HCT116 (cell line): ENCODE data around the gene IMPACT. TPM values are rescaled to one million over a fixed set of nuclear protein-coding genes. Genes with fewer than 3 reads are reported as not detected.

Source experiments
- ATAC-seq: fragments of 200-7000 bp; cut with Tn5 transposase; 2 replicates; pipeline ENCODE4 v1.9.1; 2020; ENCODE audit warnings: mild to moderate bottlenecking, moderate library complexity
- BruUV-seq: library from RNA; stranded (reverse); fragments of 400-500 nt; replicated peaks from 2 replicates; lab custom pipeline; 2021; lab: Mats Ljungman, UMichigan
- CTCF ChIA-PET: fragments of 300-600 bp; sonication (Branson Sonifier 250); formaldehyde crosslinking; loops from one replicate; lab custom pipeline; 2021; ENCODE audit warnings: antibody characterized with exemption; lab: Charles Lee
- POLR2A ChIA-PET: fragments of 300-600, 350-600 bp; sonication (Branson Sonifier 250); formaldehyde crosslinking; loops from one replicate; lab custom pipeline; 2021; ENCODE audit warnings: antibody characterized with exemption; lab: Charles Lee
- RAD21 ChIA-PET, 2 experiments: fragments of 300-600 bp; sonication (Branson Sonifier 250); formaldehyde crosslinking; loops; one replicate each; lab custom pipeline; 2023; ENCODE audit warnings: low total read pairs in 2 of 2; ENCODE audit not compliant: uncharacterized antibody in 2 of 2, unreplicated experiment in 2 of 2, low non-redundant PET in 1 of 2; lab: Charles Lee
- DNase-seq: peaks from one replicate; pipeline ENCODE4 v3.0.0-alpha.2; 2010; ENCODE audit warnings: low read depth, low spot score
- H2AFZ ChIP-seq: fragments of 200-600 bp; shearing (Covaris generic), sonication (generic); 2 replicates; pipeline ENCODE4 v1.6.1; 2017; ENCODE audit warnings: low read depth, mixed run types, mixed read lengths, antibody characterized with exemption, low read length; ENCODE audit not compliant: poor library complexity, severe bottlenecking
- H3K27ac ChIP-seq: 2 replicates; pipeline ENCODE4 v1.5.1; 2012; ENCODE audit warnings: low read depth, low read length
- H3K27me3 ChIP-seq: fragments of 200-600 bp; sonication (generic); 2 replicates; pipeline ENCODE4 v1.6.1; 2016; ENCODE audit warnings: mixed run types, low read length, mixed read lengths; ENCODE audit not compliant: insufficient read depth
- H3K36me3 ChIP-seq, 2 experiments: fragments of 200-500 bp in 1 of 2; fragments of 200-600 bp in 1 of 2; sonication (Bioruptor generic) in 1 of 2; sonication (generic) in 1 of 2; 2 replicates each; pipeline versions ENCODE4 v1.5.1 to v1.6.1; 2014 to 2016; ENCODE audit warnings: low read length in 2 of 2, inconsistent platforms in 1 of 2, mixed read lengths in 1 of 2, mixed run types in 1 of 2; ENCODE audit not compliant: insufficient read depth in 2 of 2, control insufficient read depth in 1 of 2
- H3K4me1 ChIP-seq, 2 experiments: fragments of 200-600 bp in 1 of 2; sonication (generic) in 1 of 2; 2 replicates each; pipeline versions ENCODE4 v1.5.1 to v1.6.1; 2012 to 2017; ENCODE audit warnings: low read length in 2 of 2, inconsistent platforms in 1 of 2, mild to moderate bottlenecking in 1 of 2, mixed read lengths in 1 of 2, mixed run types in 1 of 2, moderate library complexity in 1 of 2; ENCODE audit not compliant: insufficient read depth in 2 of 2, control insufficient read depth in 1 of 2
- H3K4me2 ChIP-seq: fragments of 200-600 bp; sonication (generic); 2 replicates; pipeline ENCODE4 v1.6.1; 2017; ENCODE audit warnings: mixed run types, low read length, mixed read lengths
- H3K4me3 ChIP-seq, 2 experiments: fragments of 200-600 bp in 1 of 2; sonication (generic) in 1 of 2; replicated peaks in 1 of 2; 2 replicates each; pipeline ENCODE4 v1.5.1; 2011 to 2016; ENCODE audit warnings: low read length in 2 of 2, control low read depth in 1 of 2, low read depth in 1 of 2, mild to moderate bottlenecking in 1 of 2, mixed read lengths in 1 of 2, mixed run types in 1 of 2
- H3K79me2 ChIP-seq: fragments of 200-600 bp; sonication (generic); 2 replicates; pipeline ENCODE4 v1.6.1; 2017; ENCODE audit warnings: mild to moderate bottlenecking, mixed run types, low read length, moderate library complexity, mixed read lengths; ENCODE audit not compliant: insufficient read depth
- H3K9ac ChIP-seq: fragments of 200-600 bp; sonication (generic); 2 replicates; pipeline ENCODE4 v1.6.1; 2016; ENCODE audit warnings: low read length, mixed read lengths
- H3K9me2 ChIP-seq: fragments of 200-600 bp; sonication (generic), shearing (Covaris generic); 2 replicates; pipeline ENCODE4 v1.6.1; 2017; ENCODE audit warnings: mixed run types, mild to moderate bottlenecking, moderate library complexity; ENCODE audit not compliant: insufficient read depth
- H3K9me3 ChIP-seq, 2 experiments: fragments of 200-500 bp in 1 of 2; fragments of 200-600 bp in 1 of 2; sonication (Bioruptor generic) in 1 of 2; sonication (generic) in 1 of 2; 2 replicates each; pipeline ENCODE4 v1.6.1; 2014 to 2017; ENCODE audit warnings: low read length in 2 of 2, mixed read lengths in 2 of 2, inconsistent platforms in 1 of 2, low read depth in 1 of 2, mild to moderate bottlenecking in 1 of 2, mixed run types in 1 of 2, moderate library complexity in 1 of 2; ENCODE audit not compliant: control insufficient read depth in 1 of 2, insufficient read depth in 1 of 2
- H4K20me1 ChIP-seq: fragments of 200-600 bp; sonication (generic), shearing (Covaris generic); 2 replicates; pipeline ENCODE4 v1.6.1; 2017; ENCODE audit warnings: mixed run types, mild to moderate bottlenecking, moderate library complexity; ENCODE audit not compliant: insufficient read depth
- ATF3 ChIP-seq: IDR thresholded peaks from 2 replicates; pipeline ENCODE4 v1.6.1; 2012
- CBX3 ChIP-seq: IDR thresholded peaks from 2 replicates; pipeline ENCODE4 v1.6.1; 2012; ENCODE audit warnings: low read depth
- CTCF ChIP-seq, 3 experiments: fragments of 200-600 bp in 1 of 3; sonication (generic) in 1 of 3; IDR thresholded peaks in 2 of 3; conservative IDR thresholded peaks in 1 of 3; 2 replicates each; pipeline ENCODE4 v1.5.1; 2012 to 2017; ENCODE audit warnings: low read depth in 2 of 3, low read length in 2 of 3, antibody characterized with exemption in 1 of 3, borderline replicate concordance in 1 of 3, control low read depth in 1 of 3, mild to moderate bottlenecking in 1 of 3, mixed read lengths in 1 of 3, mixed run types in 1 of 3, moderate library complexity in 1 of 3; ENCODE audit not compliant: insufficient read depth in 1 of 3
- EGR1 ChIP-seq: IDR thresholded peaks from 2 replicates; pipeline ENCODE4 v1.6.1; 2012; ENCODE audit warnings: low read depth
- EZH2 ChIP-seq: fragments of 200-600 bp; sonication (generic); IDR thresholded peaks from 2 replicates; pipeline ENCODE4 v1.6.1; 2017; ENCODE audit warnings: antibody characterized with exemption, mixed run types
- FOSL1 ChIP-seq: IDR thresholded peaks from 2 replicates; pipeline ENCODE4 v1.6.1; 2012; ENCODE audit warnings: low read depth
- JUND ChIP-seq: IDR thresholded peaks from 2 replicates; pipeline ENCODE4 v1.6.1; 2012
- POLR2A ChIP-seq: IDR thresholded peaks from 2 replicates; pipeline ENCODE4 v1.7.0; 2011; ENCODE audit warnings: borderline replicate concordance; ENCODE audit not compliant: insufficient read depth, insufficient read length; ENCODE audit errors: extremely low read depth
- YY1 ChIP-seq: IDR thresholded peaks from 2 replicates; pipeline ENCODE4 v1.6.1; 2011; ENCODE audit warnings: low read length, low read depth, moderate library complexity, mild to moderate bottlenecking; ENCODE audit not compliant: insufficient replicate concordance; ENCODE audit errors: extremely low read depth
- ZBTB33 ChIP-seq: IDR thresholded peaks from 2 replicates; pipeline ENCODE4 v1.6.1; 2011; ENCODE audit warnings: mild to moderate bottlenecking, low read length, moderate library complexity; ENCODE audit not compliant: insufficient replicate concordance; ENCODE audit errors: extremely low read depth
- ZFX ChIP-seq: fragments of 450-650 bp; IDR thresholded peaks from 2 replicates; pipeline ENCODE4 v1.6.1; 2017
- intact Hi-C: fragments of 100-400 bp; cut with micrococcal nuclease; formaldehyde crosslinking; loops from 2 replicates; pipeline ENCODE4 v1.10.0; 2022
- total RNA-seq: library from RNA; stranded (reverse); gene quantifications from one replicate; pipeline ENCODE4 v1.2.1, GENCODE V29; 2021; ENCODE audit not compliant: unreplicated experiment

The IMPACT gene
- total RNA-seq, 1 experiment from 2014 or later, result 46.4 TPM

GRCh38 chr18:24470805-24471204, 44.3 kb downstream of the IMPACT start:
- H2AFZ ChIP-seq, result no peak overlapping the region
- BruUV-seq, result no TSS peak
- no peak overlapping the region for H3K4me3 ChIP-seq
- H3K27ac ChIP-seq, result no peak overlapping the region
- no peaks in the 10 kb centered on the region for H3K36me3 ChIP-seq
- H3K27me3 ChIP-seq, result no peaks in the 10 kb centered on the region
- no peaks in the 10 kb centered on the region for H3K9me3 ChIP-seq
- CTCF ChIA-PET, result interaction anchor here (1.0 kb wide), 1 partner anchor 18 kb away, joined by 3 read pairs; no protein-coding TSS in a partner anchor
- no peak overlapping the region for H3K9ac ChIP-seq
- RAD21 ChIA-PET, result no interaction called here
- no peaks in the 10 kb centered on the region for H3K79me2 ChIP-seq
- POLR2A ChIA-PET, result no interaction called here
- intact Hi-C loops, result no loop called here
- H3K4me2 ChIP-seq, result no peak overlapping the region
- DNase-seq, result no peak
- peaks cover 5 to 11% of the 10 kb centered on the region in 2 experiments; a peak in 2 of 4 replicates for H3K4me1 ChIP-seq
- no peak for TF ChIP-seq ATF3
- TF ChIP-seq CTCF (IDR thresholded peaks at IDR 0.05 in 2 of 3, conservative IDR thresholded peaks at IDR 0.05 in 1 of 3; ENCODE audit: borderline replicate concordance in 1 of 3, insufficient read depth in 1 of 3, low read depth in 2 of 3, low read length in 2 of 3), result no peak
- TF ChIP-seq EZH2, result no peak
- TF ChIP-seq EGR1, result no peak
- no peak for TF ChIP-seq YY1
- no peak for TF ChIP-seq POLR2A
- TF ChIP-seq FOSL1, result no peak
- TF ChIP-seq CBX3, result no peak
- TF ChIP-seq ZFX, result no peak
- no peak for TF ChIP-seq JUND
- TF ChIP-seq ZBTB33, result no peak
- H3K9me2 ChIP-seq, result no peaks in the 10 kb centered on the region
- ATAC-seq, result no peak
- H4K20me1 ChIP-seq, result no peaks in the 10 kb centered on the region
